Common myeloid progenitor, CD34-positive (primary cell): ENCODE measurements around the gene CRYGB.
A peak's percentile ranks its signal among the peaks of the same experiment; 100 is the strongest.
"Not testable (repeated sequence)": the region's sequence is repeated elsewhere in the genome, so short reads cannot be mapped to it uniquely, and the experiment has no call there.

Source experiments
- CTCF ChIA-PET: fragments of 350-600 bp; sonication (Branson Sonifier 250); formaldehyde crosslinking; loops from one replicate; lab custom pipeline; 2021; ENCODE audit warnings: antibody characterized with exemption; lab: Charles Lee
- POLR2A ChIA-PET: fragments of 350-600 bp; sonication (Branson Sonifier 250); formaldehyde crosslinking; loops from one replicate; lab custom pipeline; 2021; ENCODE audit warnings: antibody characterized with exemption; lab: Charles Lee
- DNase-seq, 3 donors: peaks; one replicate each; pipeline versions ENCODE4 v3.0.0 to v3.0.0-alpha.2; 2013
- H3K27ac ChIP-seq, 2 experiments: 1 replicate in 1 of 2; 2 replicates in 1 of 2; pipeline ENCODE4 v1.7.0; 2013; ENCODE audit warnings: inconsistent platforms in 2 of 2, low read length in 2 of 2, mild to moderate bottlenecking in 2 of 2, low read depth in 1 of 2, moderate library complexity in 1 of 2; ENCODE audit not compliant: severe bottlenecking in 2 of 2, insufficient read depth in 1 of 2, poor library complexity in 1 of 2
- H3K27me3 ChIP-seq, 5 experiments: replicated peaks in 2 of 5; 1 replicate in 3 of 5; 2 replicates in 2 of 5; pipeline versions ENCODE4 v1.6.1 to v1.7.0; 2013; ENCODE audit warnings: low read length in 4 of 5, mild to moderate bottlenecking in 2 of 5, moderate library complexity in 2 of 5, inconsistent platforms in 1 of 5; ENCODE audit not compliant: insufficient read depth in 5 of 5, control insufficient read depth in 4 of 5
- H3K36me3 ChIP-seq, 4 experiments: 1 replicate in 2 of 4; 2 replicates in 2 of 4; pipeline versions ENCODE4 v1.6.1 to v1.7.0; 2013; ENCODE audit warnings: low read length in 3 of 4, control low read depth in 1 of 4, mild to moderate bottlenecking in 1 of 4; ENCODE audit not compliant: control insufficient read depth in 4 of 4, insufficient read depth in 4 of 4
- H3K4me1 ChIP-seq, 4 experiments: 1 replicate in 3 of 4; 2 replicates in 1 of 4; pipeline versions ENCODE4 v1.6.1 to v1.7.1; 2013; ENCODE audit warnings: low read length in 3 of 4, mild to moderate bottlenecking in 3 of 4, control low read depth in 1 of 4, inconsistent platforms in 1 of 4, moderate library complexity in 1 of 4; ENCODE audit not compliant: control insufficient read depth in 4 of 4, insufficient read depth in 4 of 4; ENCODE audit errors: control extremely low read depth in 1 of 4
- H3K4me3 ChIP-seq, 7 experiments: 1 replicate in 4 of 7; 2 replicates in 3 of 7; pipeline versions ENCODE4 v1.5.1 to v1.7.0; 2013; ENCODE audit warnings: mild to moderate bottlenecking in 7 of 7, low read length in 6 of 7, moderate library complexity in 6 of 7, inconsistent platforms in 2 of 7, low read depth in 2 of 7, control low read depth in 1 of 7; ENCODE audit not compliant: insufficient read depth in 4 of 7, control insufficient read depth in 1 of 7; ENCODE audit errors: extremely low read depth in 1 of 7
- H3K9me3 ChIP-seq, 5 experiments: 1 replicate in 4 of 5; 2 replicates in 1 of 5; pipeline versions ENCODE4 v1.6.1 to v1.7.1; 2013; ENCODE audit warnings: low read length in 4 of 5, mild to moderate bottlenecking in 2 of 5, inconsistent platforms in 1 of 5, low read depth in 1 of 5, moderate library complexity in 1 of 5; ENCODE audit not compliant: control insufficient read depth in 4 of 5, insufficient read depth in 2 of 5; ENCODE audit errors: control extremely low read depth in 1 of 5
- WGBS: methylation state at CpG from one replicate; pipeline ENCODE4 v1.1.5; 2013; ENCODE audit not compliant: insufficient coverage; 5-methylcytosine and 5-hydroxymethylcytosine counted together

CRYGB gene

GRCh38 chr2:208142240-208142924 is 3.6 kb downstream of the CRYGB start:
- Histone ChIP-seq H3K36me3 (no peaks in the 10 kb centered on the region), H3K4me1 (peaks cover 0 to 2% (median 0%) of the 10 kb centered on the region in 4 experiments), H3K27me3 (no peaks in the 10 kb centered on the region), H3K27ac (no peak overlapping the region), H3K4me3 (no peak overlapping the region), H3K9me3 (peaks cover 0 to 3% (median 0%) of the 10 kb centered on the region in 5 experiments)
- ChIA-PET POLR2A (no interaction called here), CTCF (interaction anchor here (1.2 to 2.0 kb wide), 2 partner anchors 32 to 34 kb away, joined by 4 to 10 read pairs; no protein-coding TSS in a partner anchor)
- DNase-seq, result no peak
- WGBS, result 95% methylated on average over 6 of the region's 8 CpGs

- ChIA-PET CTCF (interaction anchor here (1.4 kb wide), 1 partner anchor 33 kb away, joined by 3 read pairs; no protein-coding TSS in a partner anchor), POLR2A (no interaction called here)
- H3K36me3 ChIP-seq, result no peaks in the 10 kb centered on the region
- H3K4me3 ChIP-seq, result no peak overlapping the region
- H3K27me3 ChIP-seq, result no peaks in the 10 kb centered on the region
- H3K27ac ChIP-seq, result no peak overlapping the region
- WGBS, result 95% methylated on average over 18 of the region's 18 CpGs
- DNase-seq, result no peak
- H3K4me1 ChIP-seq, result peaks cover 6 to 25% (median 14%) of the 10 kb centered on the region in 4 experiments
- peaks cover 0 to 3% (median 0%) of the 10 kb centered on the region in 5 experiments for H3K9me3 ChIP-seq
These were observed 6.5 kb downstream of the CRYGB start for GRCh38 chr2:208139447-208139846.

- H3K27ac ChIP-seq, DNase-seq, H3K4me3 ChIP-seq, H3K27me3 ChIP-seq, POLR2A ChIA-PET, H3K9me3 ChIP-seq, H3K36me3 ChIP-seq: not testable (repeated sequence)
- WGBS, result 100% methylated on average over 4 of the region's 7 CpGs
- CTCF ChIA-PET, result interaction anchor here (1.4 kb wide), 1 partner anchor 34 kb away, joined by 3 read pairs; no protein-coding TSS in a partner anchor
- peaks cover 6 to 29% (median 14%) of the 10 kb centered on the region in 4 experiments for H3K4me1 ChIP-seq
These were observed 7.6 kb downstream of the CRYGB start for GRCh38 chr2:208138334-208138733.

GRCh38 chr2:208136716-208137094 is 9.3 kb downstream of the CRYGB start:
- POLR2A ChIA-PET, result no interaction called here
- Histone ChIP-seq H3K36me3 (no peaks in the 10 kb centered on the region), H3K9me3 (peaks cover 0 to 3% (median 0%) of the 10 kb centered on the region in 5 experiments), H3K27ac (no peak overlapping the region), H3K27me3 (no peaks in the 10 kb centered on the region), H3K4me1 (peaks cover 6 to 29% (median 14%) of the 10 kb centered on the region in 4 experiments), H3K4me3 (no peak overlapping the region)
- CTCF ChIA-PET, result interaction anchor here (1.5 to 1.6 kb wide), 2 partner anchors 11 to 39 kb away, joined by 4 read pairs; no protein-coding TSS in a partner anchor
- WGBS, result 100% methylated on average over 2 of the region's 2 CpGs
- no peak for DNase-seq

GRCh38 chr2:208135794-208136715 is 9.9 kb downstream of the CRYGB start:
- WGBS, result 99% methylated on average over 7 of the region's 11 CpGs
- Histone ChIP-seq H3K36me3 (no peaks in the 10 kb centered on the region), H3K27me3 (no peaks in the 10 kb centered on the region), H3K9me3 (peaks cover 0 to 3% (median 0%) of the 10 kb centered on the region in 5 experiments), H3K4me3 (no peak overlapping the region), H3K4me1 (peaks cover 6 to 29% (median 14%) of the 10 kb centered on the region in 4 experiments), H3K27ac (no peak overlapping the region)
- CTCF ChIA-PET, result interaction anchor here (1.5 to 1.6 kb wide), 2 partner anchors 12 to 39 kb away, joined by 4 read pairs; no protein-coding TSS in a partner anchor
- no peak for DNase-seq
- POLR2A ChIA-PET, result no interaction called here

GRCh38 chr2:208134928-208135586 is 10.9 kb downstream of the CRYGB start:
- CTCF ChIA-PET, result interaction anchor here (0.8 to 1.5 kb wide), 3 partner anchors 9 to 32 kb away, joined by 3 to 4 read pairs (median 4); no protein-coding TSS in a partner anchor
- H3K27ac ChIP-seq, result no peak overlapping the region
- H3K4me3 ChIP-seq, result peak overlapping the region in 3 of 7 experiments; percentile 3 to 49 (median 11)
- 63% methylated on average over 2 of the region's 8 CpGs for WGBS
- DNase-seq, result peak; percentile 20 to 73 (median 60)
- no peaks in the 10 kb centered on the region for H3K27me3 ChIP-seq
- peaks cover 0 to 3% (median 0%) of the 10 kb centered on the region in 5 experiments for H3K9me3 ChIP-seq
- H3K36me3 ChIP-seq, result no peaks in the 10 kb centered on the region
- peaks cover 6 to 29% (median 14%) of the 10 kb centered on the region in 4 experiments for H3K4me1 ChIP-seq
- POLR2A ChIA-PET, result no interaction called here
